Epithelial cell of proximal tubule (primary cell): ENCODE results near the gene UTP14C. TPM values are rescaled to one million over a fixed set of nuclear protein-coding genes. Genes with fewer than 3 reads are reported as not detected.
"Not testable (repeated sequence)": the region's sequence is repeated elsewhere in the genome, so short reads cannot be mapped to it uniquely, and the experiment has no call there.

ENCODE experiments used
- DNase-seq: peaks from one replicate; pipeline ENCODE4 v3.0.0-alpha.2; 2011; ENCODE audit warnings: low read depth
- H3K4me3 ChIP-seq: 2 replicates; pipeline ENCODE4 v1.5.1; 2011; ENCODE audit warnings: low read depth, mild to moderate bottlenecking, low read length
- total RNA-seq: library from RNA; depleted of rRNA; stranded (reverse); fragments of >200 nt; gene quantifications from 2 replicates; pipeline ENCODE4 v1.2.3, GENCODE V29; 2015
- TF ChIP-seq, protein P1 (sequence below): conservative IDR thresholded peaks from 2 replicates; pipeline ENCODE4 v1.5.1; 2012; ENCODE audit warnings: low read depth, mild to moderate bottlenecking, low read length

The UTP14C gene
- total RNA-seq, 1 donor from 2014 or later = 5.0 TPM

GRCh38 chr13:51981355-51981754 is 43.1 kb upstream of the UTP14C start:
- DNase-seq = no peak
- TF ChIP-seq, protein P1, sequence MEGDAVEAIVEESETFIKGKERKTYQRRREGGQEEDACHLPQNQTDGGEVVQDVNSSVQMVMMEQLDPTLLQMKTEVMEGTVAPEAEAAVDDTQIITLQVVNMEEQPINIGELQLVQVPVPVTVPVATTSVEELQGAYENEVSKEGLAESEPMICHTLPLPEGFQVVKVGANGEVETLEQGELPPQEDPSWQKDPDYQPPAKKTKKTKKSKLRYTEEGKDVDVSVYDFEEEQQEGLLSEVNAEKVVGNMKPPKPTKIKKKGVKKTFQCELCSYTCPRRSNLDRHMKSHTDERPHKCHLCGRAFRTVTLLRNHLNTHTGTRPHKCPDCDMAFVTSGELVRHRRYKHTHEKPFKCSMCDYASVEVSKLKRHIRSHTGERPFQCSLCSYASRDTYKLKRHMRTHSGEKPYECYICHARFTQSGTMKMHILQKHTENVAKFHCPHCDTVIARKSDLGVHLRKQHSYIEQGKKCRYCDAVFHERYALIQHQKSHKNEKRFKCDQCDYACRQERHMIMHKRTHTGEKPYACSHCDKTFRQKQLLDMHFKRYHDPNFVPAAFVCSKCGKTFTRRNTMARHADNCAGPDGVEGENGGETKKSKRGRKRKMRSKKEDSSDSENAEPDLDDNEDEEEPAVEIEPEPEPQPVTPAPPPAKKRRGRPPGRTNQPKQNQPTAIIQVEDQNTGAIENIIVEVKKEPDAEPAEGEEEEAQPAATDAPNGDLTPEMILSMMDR = no peak
- no peak overlapping the region for H3K4me3 ChIP-seq

GRCh38 chr13:51983292-51983691 is 41.2 kb upstream of the UTP14C start:
- not testable (repeated sequence) for DNase-seq, H3K4me3 ChIP-seq

DNA sequence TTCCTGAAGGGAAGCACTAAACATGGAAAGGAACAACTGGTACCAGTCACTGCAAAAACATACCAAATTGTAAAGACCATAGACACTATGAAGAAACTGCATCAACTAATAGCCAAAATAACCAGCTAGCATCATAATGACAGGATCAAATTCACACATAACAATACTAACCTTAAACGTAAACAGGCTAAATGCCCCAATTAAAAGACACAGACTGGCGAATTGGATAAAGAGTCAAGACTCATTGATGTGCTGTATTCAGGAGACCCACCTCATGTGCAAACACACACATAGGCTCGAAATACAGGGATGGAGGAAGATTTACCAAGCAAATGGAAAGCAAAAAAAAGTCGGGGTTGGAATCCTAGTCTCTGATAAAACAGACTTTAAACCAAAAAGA is 39.6 kb upstream of the UTP14C start:
- H3K4me3 ChIP-seq, DNase-seq: not testable (repeated sequence)

DNA sequence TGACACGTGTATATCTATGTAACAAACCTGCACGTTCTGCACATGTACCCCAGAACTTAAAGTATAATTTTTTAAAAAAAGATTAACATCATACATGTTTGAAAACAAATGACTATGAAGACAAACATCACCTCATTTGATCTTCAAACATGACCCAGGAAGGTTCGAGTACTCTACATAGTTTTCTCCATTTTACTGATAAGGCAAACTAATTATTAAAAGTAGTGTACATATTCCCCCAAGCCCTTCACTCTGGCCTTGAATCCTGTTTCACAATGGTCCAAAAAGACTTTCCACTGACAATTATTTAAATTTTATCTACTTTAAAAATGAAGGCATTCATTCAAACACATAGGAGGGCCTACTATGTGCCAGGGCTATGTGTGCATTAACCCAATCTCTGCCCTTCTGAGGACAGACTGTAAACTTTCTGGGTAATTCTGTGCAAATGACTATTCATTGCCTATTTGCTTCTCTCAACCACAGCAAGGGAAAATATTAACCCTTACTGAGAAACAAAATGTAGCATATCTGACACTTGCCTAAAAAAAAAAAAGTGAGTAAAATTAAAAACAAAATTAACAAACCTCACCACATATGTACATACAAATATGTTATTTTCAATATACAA is 35.4 kb upstream of the UTP14C start:
- H3K4me3 ChIP-seq = no peak overlapping the region
- TF ChIP-seq, protein P1 = no peak
- DNase-seq = no peak

DNA sequence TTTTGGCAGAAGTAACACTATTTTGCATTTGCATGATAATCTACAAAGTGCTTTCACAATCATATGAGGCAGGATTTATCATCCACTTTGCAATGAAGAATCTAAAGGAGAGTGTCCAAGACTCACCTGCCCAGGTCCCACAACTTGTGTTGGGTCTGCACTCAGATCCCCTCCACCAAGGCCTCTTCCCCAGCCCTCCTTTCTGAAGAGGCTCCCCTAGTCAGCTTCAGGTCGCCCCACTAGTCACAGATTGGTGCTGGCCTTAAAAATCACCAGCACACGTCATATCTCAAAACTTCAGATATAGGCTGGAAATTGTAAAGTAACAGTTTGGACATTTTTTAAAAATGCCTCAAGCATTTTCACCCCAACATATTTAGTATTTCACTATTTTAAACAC is 30.8 kb upstream of the UTP14C start:
- no peak overlapping the region for H3K4me3 ChIP-seq
- no peak for DNase-seq
- TF ChIP-seq, protein P1 = no peak

DNA sequence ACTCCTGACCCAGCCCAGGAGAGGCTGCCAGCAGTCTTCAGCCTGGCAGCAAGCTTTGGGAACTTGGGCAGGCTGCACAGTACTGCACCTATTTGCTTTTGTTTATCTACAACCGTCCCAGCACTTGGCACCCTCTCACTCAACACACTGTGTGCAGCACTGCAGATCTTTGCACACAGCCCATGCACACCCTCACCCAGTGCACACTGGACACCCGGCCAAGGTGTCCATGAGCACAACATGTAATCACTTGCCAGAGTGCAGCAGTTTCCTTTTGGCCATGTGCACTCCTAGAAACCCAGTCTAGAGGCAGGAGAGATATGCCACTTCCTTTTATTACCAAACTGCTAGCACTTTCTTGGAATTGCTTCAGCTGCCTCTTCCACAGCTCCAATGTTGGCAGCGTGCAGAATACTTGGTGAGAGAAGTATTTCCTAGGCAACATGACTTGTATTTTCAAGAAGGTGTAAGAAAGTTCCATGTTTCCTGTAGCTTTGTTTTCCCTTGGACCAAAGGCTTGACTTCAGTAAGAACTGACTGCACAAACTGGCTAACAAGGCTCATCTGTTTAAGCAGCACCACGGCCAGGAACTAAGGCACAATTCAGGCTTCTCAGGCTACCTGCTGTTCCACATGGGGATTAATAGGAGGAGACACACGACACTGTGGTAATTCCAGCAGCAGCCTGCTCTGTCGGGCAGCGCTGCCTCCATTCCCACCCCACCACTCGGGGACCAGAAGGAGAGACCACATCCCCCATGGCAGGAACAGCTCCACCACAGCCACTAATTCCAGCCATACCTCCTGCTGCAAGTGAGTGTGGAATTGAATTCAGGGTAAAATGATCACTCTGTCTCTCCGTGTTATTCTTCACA is 28.6 kb upstream of the UTP14C start:
- no peak overlapping the region for H3K4me3 ChIP-seq
- TF ChIP-seq, protein P1 = no peak
- DNase-seq = no peak

DNA sequence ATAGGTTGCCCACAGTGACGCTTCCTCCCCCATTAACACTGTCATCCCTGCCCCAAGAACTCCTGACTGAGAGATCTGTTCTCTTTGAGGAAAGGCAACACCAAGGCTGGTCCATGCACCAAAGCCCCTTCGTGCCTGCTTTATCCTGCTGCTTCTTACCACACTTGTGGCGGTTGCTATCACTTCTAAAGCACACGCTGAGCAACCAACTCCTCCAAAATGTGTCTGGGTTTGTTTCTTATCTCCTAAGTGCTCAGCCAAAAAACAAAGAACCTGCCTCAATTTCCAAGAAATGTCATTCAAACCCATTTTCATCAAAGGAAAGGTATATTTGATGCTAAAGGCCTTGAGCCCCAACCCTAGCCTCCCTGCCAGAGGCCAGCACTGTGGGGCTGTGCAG is 27.9 kb upstream of the UTP14C start:
- no peak overlapping the region for H3K4me3 ChIP-seq
- TF ChIP-seq, protein P1 = no peak
- no peak for DNase-seq

GRCh38 chr13:51997186-51997585 is 27.3 kb upstream of the UTP14C start:
- no peak for DNase-seq
- H3K4me3 ChIP-seq = no peak overlapping the region
- TF ChIP-seq, protein P1 = no peak
